Neural crest cell (in vitro differentiated cells): ENCODE measurements around the gene DYNC1LI1. TPM values are rescaled to one million over a fixed set of nuclear protein-coding genes. Genes with fewer than 3 reads are reported as not detected.

Source experiments
- DNase-seq: peaks from one replicate; pipeline ENCODE4 v3.0.0; 2021; ENCODE audit warnings: low read depth, mixed read lengths, low spot score
- H3K27ac Mint-ChIP-seq: one replicate; pipeline ENCODE4 v1.8.0; 2021; ENCODE audit warnings: mild to moderate bottlenecking, mixed read lengths; ENCODE audit not compliant: unreplicated experiment
- H3K27me3 Mint-ChIP-seq: 2 replicates; pipeline ENCODE4 v1.8.0; 2021; ENCODE audit warnings: low read depth, mild to moderate bottlenecking, mixed read lengths
- H3K36me3 Mint-ChIP-seq: 2 replicates; pipeline ENCODE4 v1.8.0; 2021; ENCODE audit warnings: low read depth, mild to moderate bottlenecking, mixed read lengths
- H3K4me1 Mint-ChIP-seq: 2 replicates; pipeline ENCODE4 v1.8.0; 2021; ENCODE audit warnings: mixed read lengths
- H3K4me3 Mint-ChIP-seq: one replicate; pipeline ENCODE4 v1.8.0; 2021; ENCODE audit warnings: mild to moderate bottlenecking, mixed read lengths
- H3K9me3 Mint-ChIP-seq: 2 replicates; pipeline ENCODE4 v1.8.0; 2021; ENCODE audit warnings: mixed read lengths
- total RNA-seq: library from RNA; stranded (reverse); gene quantifications from 2 replicates; pipeline ENCODE4 v1.2.1, GENCODE V29; 2021
- TF ChIP-seq, protein P1 (sequence below): fragments of 200-600 bp; sonication (generic); conservative IDR thresholded peaks from 2 replicates; pipeline ENCODE4 v1.5.0; 2021; ENCODE audit warnings: antibody characterized with exemption, mild to moderate bottlenecking

DYNC1LI1 gene
- total RNA-seq, 1 donor from 2014 or later, result 58.7 TPM

- DNase-seq, result no peak
- Mint-ChIP-seq H3K4me1 (peaks cover 15% of the 10 kb centered on the region), H3K27ac (no peak overlapping the region), H3K4me3 (no peak overlapping the region), H3K27me3 (no peaks in the 10 kb centered on the region), H3K36me3 (no peaks in the 10 kb centered on the region), H3K9me3 (no peaks in the 10 kb centered on the region)
- TF ChIP-seq, protein P1, sequence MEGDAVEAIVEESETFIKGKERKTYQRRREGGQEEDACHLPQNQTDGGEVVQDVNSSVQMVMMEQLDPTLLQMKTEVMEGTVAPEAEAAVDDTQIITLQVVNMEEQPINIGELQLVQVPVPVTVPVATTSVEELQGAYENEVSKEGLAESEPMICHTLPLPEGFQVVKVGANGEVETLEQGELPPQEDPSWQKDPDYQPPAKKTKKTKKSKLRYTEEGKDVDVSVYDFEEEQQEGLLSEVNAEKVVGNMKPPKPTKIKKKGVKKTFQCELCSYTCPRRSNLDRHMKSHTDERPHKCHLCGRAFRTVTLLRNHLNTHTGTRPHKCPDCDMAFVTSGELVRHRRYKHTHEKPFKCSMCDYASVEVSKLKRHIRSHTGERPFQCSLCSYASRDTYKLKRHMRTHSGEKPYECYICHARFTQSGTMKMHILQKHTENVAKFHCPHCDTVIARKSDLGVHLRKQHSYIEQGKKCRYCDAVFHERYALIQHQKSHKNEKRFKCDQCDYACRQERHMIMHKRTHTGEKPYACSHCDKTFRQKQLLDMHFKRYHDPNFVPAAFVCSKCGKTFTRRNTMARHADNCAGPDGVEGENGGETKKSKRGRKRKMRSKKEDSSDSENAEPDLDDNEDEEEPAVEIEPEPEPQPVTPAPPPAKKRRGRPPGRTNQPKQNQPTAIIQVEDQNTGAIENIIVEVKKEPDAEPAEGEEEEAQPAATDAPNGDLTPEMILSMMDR, result no peak
These were observed 31.1 kb upstream of the DYNC1LI1 start for GRCh38 chr3:32601722-32602121.

GRCh38 chr3:32597656-32598055 lies 27.0 kb upstream of the DYNC1LI1 start:
- H3K27ac Mint-ChIP-seq, result no peak overlapping the region
- TF ChIP-seq, protein P1, result no peak
- H3K36me3 Mint-ChIP-seq, result no peaks in the 10 kb centered on the region
- peaks cover 15% of the 10 kb centered on the region for H3K4me1 Mint-ChIP-seq
- H3K4me3 Mint-ChIP-seq, result no peak overlapping the region
- H3K9me3 Mint-ChIP-seq, result no peaks in the 10 kb centered on the region
- no peak for DNase-seq
- H3K27me3 Mint-ChIP-seq, result peaks cover 3% of the 10 kb centered on the region

DNA sequence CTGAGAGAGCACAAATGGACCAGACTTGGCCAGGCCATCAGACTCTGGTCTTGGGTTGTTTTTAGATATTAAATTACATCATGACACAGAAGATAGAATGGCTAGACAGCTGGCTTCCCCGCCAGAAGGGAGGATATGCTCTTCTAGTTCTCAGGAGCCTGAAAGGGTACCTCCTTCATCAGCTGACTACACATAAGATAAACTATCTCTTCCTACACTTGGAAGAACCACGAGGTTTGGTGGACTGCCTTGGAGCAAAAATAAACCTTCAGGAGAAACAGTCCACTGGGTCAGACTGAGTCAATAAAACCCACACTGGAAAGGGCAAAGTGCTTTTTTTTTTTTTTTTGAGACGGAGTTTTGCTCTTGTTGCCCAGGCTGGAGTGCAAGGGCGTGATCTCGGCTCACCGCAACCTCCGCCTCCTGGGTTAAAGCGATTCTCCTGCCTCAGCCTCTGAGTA lies 26.3 kb upstream of the DYNC1LI1 start:
- Mint-ChIP-seq H3K4me3 (no peak overlapping the region), H3K27me3 (peaks cover 3% of the 10 kb centered on the region), H3K9me3 (no peaks in the 10 kb centered on the region), H3K4me1 (peaks cover 21% of the 10 kb centered on the region), H3K27ac (no peak overlapping the region), H3K36me3 (no peaks in the 10 kb centered on the region)
- no peak for DNase-seq
- TF ChIP-seq, protein P1, result no peak

- H3K4me3 Mint-ChIP-seq, result no peak overlapping the region
- no peaks in the 10 kb centered on the region for H3K36me3 Mint-ChIP-seq
- TF ChIP-seq, protein P1, result no peak
- peaks cover 3% of the 10 kb centered on the region for H3K27me3 Mint-ChIP-seq
- no peak overlapping the region for H3K27ac Mint-ChIP-seq
- no peak for DNase-seq
- no peaks in the 10 kb centered on the region for H3K9me3 Mint-ChIP-seq
- H3K4me1 Mint-ChIP-seq, result peaks cover 21% of the 10 kb centered on the region
These were observed 25.7 kb upstream of the DYNC1LI1 start for GRCh38 chr3:32596282-32596908.

DNA sequence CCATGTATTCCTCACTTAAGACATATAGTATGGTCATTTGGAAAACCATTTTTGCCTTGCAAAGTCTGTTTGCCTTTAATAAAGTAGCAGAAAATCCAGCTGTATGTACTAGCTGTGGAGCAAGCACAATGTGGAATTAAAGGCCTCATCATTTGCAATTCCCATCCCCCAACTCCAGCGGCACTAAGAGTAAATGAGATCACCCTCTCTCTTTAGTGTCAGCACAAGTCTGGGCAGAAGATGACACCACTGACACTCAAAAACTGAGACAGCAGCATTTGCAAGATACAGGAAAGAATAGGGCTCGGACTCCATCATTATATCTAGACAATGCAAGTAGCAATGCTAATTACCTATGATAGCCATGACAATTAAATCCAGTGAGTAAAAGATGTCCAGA lies 24.7 kb upstream of the DYNC1LI1 start:
- H3K27me3 Mint-ChIP-seq, result peaks cover 3% of the 10 kb centered on the region
- H3K9me3 Mint-ChIP-seq, result no peaks in the 10 kb centered on the region
- DNase-seq, result no peak
- H3K27ac Mint-ChIP-seq, result no peak overlapping the region
- TF ChIP-seq, protein P1, result no peak
- H3K36me3 Mint-ChIP-seq, result no peaks in the 10 kb centered on the region
- peaks cover 23% of the 10 kb centered on the region for H3K4me1 Mint-ChIP-seq
- no peak overlapping the region for H3K4me3 Mint-ChIP-seq
